ENCODE measurements around the gene CENPU.

DNA sequence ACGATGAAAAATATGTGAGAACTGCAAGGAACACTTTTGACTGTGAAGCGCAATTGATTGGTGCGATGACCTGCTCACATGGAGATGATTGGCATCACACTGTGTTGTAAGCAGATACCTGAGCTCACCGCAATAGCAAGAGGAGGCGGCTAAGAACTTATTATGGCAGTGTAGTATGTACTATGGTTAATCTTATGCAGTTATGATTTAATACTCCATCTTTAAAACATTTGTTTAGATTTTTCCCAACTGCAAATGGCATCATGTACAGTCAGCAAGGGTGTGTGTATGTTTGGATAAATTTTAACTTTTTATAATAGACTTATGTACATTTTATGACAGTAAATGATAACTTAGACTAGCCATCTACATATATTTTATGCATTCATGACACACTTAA lies 58.9 kb downstream of the CENPU start:
- TF ChIP-seq, protein P1, sequence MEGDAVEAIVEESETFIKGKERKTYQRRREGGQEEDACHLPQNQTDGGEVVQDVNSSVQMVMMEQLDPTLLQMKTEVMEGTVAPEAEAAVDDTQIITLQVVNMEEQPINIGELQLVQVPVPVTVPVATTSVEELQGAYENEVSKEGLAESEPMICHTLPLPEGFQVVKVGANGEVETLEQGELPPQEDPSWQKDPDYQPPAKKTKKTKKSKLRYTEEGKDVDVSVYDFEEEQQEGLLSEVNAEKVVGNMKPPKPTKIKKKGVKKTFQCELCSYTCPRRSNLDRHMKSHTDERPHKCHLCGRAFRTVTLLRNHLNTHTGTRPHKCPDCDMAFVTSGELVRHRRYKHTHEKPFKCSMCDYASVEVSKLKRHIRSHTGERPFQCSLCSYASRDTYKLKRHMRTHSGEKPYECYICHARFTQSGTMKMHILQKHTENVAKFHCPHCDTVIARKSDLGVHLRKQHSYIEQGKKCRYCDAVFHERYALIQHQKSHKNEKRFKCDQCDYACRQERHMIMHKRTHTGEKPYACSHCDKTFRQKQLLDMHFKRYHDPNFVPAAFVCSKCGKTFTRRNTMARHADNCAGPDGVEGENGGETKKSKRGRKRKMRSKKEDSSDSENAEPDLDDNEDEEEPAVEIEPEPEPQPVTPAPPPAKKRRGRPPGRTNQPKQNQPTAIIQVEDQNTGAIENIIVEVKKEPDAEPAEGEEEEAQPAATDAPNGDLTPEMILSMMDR (IDR thresholded peaks at IDR 0.05): no peak
- no peak for TF ChIP-seq POLR2A (IDR thresholded peaks at IDR 0.05)

Measured in suprapubic skin (tissue), 3 donors.